GM12891 (cell line): ENCODE results near the gene TMPRSS4.

ENCODE experiments used
- DNase-seq: peaks from one replicate; pipeline ENCODE4 v3.0.0; 2011; ENCODE audit warnings: low spot score; ENCODE audit not compliant: insufficient read length
- FAIRE-seq: peaks from 2 replicates; lab custom pipeline; 2011; peaks lifted over from hg19 to GRCh38; lab: Jason Lieb, UNC
- PAX5 ChIP-seq: IDR thresholded peaks from 2 replicates; pipeline ENCODE4 v1.6.1; 2011; ENCODE audit warnings: low read length, moderate library complexity, mild to moderate bottlenecking; ENCODE audit not compliant: insufficient read depth, severe bottlenecking
- POLR2A ChIP-seq: IDR thresholded peaks from 2 replicates; pipeline ENCODE4 v1.6.1; 2011; ENCODE audit warnings: low read depth, low read length, control low read depth
- POLR2AphosphoS5 ChIP-seq: IDR thresholded peaks from 2 replicates; pipeline ENCODE4 v1.6.1; 2011; ENCODE audit warnings: low read depth, low read length, control low read depth
- POU2F2 ChIP-seq: IDR thresholded peaks from 2 replicates; pipeline ENCODE4 v1.6.1; 2011; ENCODE audit warnings: low read depth, mild to moderate bottlenecking, control low read depth, low read length, moderate library complexity
- SPI1 ChIP-seq: IDR thresholded peaks from 2 replicates; pipeline ENCODE4 v1.6.1; 2011; ENCODE audit warnings: low read depth, low read length, control low read depth
- TAF1 ChIP-seq: IDR thresholded peaks from 2 replicates; pipeline ENCODE4 v1.6.1; 2011; ENCODE audit warnings: low read depth, low read length, control low read depth

The TMPRSS4 gene

GRCh38 chr11:118102721-118103261 is 25.9 kb downstream of the TMPRSS4 start:
- DNase-seq (no peak), FAIRE-seq (no peak)
- no peak for TF ChIP-seq TAF1
- TF ChIP-seq POLR2A = no peak
- TF ChIP-seq PAX5 = no peak

DNA sequence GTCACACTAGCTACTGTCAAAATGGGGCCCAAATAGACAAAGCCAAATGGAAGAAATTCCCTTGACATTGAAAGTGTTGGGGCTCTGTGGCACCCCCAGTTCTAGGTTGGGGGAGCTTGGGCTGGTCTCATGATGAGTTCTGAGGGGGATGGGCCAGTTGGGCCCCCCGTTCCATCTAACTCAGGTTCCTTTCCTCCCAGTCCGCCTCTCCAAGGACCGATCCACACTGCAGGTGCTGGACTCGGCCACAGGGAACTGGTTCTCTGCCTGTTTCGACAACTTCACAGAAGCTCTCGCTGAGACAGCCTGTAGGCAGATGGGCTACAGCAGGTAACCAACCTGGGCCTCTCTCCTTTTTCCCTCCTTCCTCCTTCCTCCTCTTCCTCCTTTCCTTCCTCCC is 27.6 kb downstream of the TMPRSS4 start:
- TF ChIP-seq SPI1 (no peak), POU2F2 (no peak), TAF1 (no peak), PAX5 (no peak), POLR2A (no peak), POLR2AphosphoS5 (no peak)
- no peak for FAIRE-seq
- DNase-seq = no peak

DNA sequence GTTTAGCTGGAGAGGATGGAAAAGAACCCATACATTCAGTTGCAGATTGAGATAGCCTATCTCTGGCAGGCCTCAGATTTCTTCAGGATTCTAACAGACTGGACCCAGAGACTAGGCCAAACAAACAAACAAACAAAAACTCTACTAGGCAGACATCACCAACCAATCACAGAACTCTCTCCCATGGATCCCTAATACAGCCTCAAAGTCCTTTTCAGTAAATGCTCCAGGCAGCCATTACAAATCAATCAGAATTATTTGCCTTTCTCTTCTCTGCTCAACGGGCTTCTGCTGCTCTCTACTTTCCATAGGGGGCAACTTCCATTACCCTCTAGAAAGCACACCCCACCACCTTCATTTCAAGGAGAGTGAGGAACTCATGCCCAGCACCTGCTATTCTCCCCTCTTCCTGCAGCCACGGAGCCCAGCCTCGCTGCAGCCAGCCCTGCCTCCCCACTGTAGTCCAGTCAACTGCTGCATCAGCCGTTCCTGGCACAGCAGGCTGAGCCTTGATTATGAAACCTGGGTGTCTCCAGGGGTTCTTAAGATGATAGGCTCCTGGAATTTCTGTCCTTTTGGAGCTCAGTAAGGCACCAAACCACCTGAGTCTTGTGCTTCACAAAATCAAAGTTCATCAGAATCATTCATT is 28.9 kb downstream of the TMPRSS4 start:
- DNase-seq (no peak), FAIRE-seq (no peak)

DNA sequence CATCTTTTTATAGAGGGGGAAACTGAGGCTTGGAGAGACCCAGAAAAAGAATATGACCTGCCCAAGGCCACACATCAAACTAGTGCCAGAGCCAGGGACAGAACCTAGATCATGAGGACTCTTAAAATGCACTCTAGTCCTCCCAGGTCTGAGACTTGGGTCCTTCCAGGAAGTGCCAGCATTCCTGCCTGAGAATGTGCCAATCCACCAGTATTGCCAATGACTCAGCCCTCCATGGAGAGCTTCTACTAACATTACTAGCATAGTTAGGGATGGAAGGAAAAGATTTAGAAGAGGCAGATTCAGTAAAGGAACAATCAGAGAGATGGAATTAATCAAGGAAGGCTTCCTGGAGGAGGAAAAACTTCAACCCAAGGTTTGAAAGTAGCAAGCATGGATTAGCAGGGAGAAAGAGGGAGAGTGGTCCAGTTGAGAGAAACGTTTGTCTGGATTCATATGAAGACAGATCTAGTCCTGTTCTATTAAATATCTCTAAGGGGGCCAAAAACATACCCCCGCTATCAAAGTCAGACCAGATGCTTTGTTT is 30.0 kb downstream of the TMPRSS4 start:
- TF ChIP-seq TAF1 (no peak), POLR2AphosphoS5 (no peak), SPI1 (no peak), POU2F2 (no peak), PAX5 (no peak), POLR2A (no peak)
- no peak for FAIRE-seq
- DNase-seq = no peak

More for the DNA sequence above, 28.9 kb downstream of the TMPRSS4 start:
- TF ChIP-seq POLR2A = no peak
- TF ChIP-seq PAX5 = no peak
- no peak for TF ChIP-seq POLR2AphosphoS5
- TF ChIP-seq SPI1 = no peak
- TF ChIP-seq POU2F2 = no peak
- no peak for TF ChIP-seq TAF1

DNA sequence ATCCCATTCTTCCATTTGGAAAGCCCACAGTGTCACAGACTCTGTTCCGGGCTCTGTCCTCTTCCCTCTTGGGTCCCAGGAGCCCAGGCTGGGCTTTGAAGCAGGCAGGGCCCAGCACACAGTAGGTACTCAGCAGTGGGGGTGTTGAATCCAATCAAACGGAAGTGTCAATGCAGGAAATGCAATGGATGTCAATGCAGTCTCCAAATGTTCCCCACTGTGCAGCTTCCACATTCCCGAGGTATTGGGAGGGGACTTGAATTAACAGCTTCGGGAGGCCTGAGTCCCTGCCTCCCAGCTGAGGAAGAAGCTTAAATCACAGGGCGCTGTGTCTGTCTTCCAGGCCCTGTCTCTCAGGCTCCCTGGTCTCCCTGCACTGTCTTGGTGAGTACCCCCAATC is 31.6 kb downstream of the TMPRSS4 start:
- FAIRE-seq (no peak), DNase-seq (no peak)
- no peak for TF ChIP-seq PAX5
- TF ChIP-seq POU2F2 = no peak
- TF ChIP-seq POLR2A = no peak
- TF ChIP-seq TAF1 = no peak
- no peak for TF ChIP-seq SPI1
- TF ChIP-seq POLR2AphosphoS5 = no peak

DNA sequence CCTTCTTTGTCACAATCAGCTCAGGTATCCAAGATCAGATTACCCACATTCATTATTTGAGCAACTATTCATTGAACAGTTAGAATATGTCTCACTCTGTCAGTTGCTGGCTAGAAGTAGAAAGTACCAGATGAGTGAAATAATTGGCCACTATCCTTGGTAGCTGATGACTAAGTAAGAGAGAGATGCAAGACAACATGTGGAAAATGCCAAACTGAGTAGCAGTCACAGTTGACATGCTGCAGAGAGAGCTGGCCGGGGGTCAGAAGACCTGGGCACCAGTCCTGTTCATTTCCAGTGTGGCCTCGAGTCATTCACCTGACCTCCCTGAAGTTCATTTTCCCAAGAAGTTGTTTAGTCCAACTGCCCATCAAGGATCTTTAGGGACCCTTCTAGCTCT is 32.4 kb downstream of the TMPRSS4 start:
- TF ChIP-seq PAX5 (no peak), TAF1 (no peak), POU2F2 (no peak), POLR2AphosphoS5 (no peak), POLR2A (no peak)
- FAIRE-seq (no peak), DNase-seq (no peak)

DNA sequence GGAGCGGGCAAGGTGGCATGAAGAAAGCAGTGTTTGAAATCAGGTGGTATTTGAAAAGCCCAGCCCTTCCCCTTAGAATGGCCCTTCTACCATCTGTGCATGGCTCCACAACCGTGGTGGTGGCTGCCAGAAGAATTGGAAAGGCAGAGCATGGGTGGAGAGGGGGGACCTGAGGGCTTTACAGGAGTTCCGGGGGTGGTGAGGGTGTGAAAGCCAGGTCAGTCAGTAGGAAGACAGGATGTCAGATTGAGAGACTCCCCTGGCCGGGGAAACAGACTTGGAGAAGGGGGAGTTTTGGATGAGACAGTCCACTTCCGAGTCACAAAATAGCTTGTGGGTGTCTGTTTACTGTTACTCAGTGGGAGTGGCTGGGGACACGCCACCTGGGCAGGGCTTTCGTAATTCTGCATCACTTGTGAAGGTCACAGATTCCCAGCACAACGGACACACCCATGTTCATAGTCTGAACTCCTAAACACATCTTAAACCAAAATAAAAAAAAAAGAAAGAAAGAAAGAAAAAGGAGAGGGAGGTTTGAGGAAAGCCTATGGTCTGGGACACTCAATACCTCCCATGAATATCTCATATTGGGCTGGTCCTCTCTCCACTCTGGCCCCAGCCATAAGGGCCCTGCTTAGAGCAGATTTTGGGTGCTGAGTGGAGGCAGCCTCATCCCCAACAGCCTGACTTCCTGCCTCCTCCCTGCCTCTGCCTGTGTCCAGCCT is 34.3 kb downstream of the TMPRSS4 start:
- DNase-seq = no peak
- TF ChIP-seq POLR2AphosphoS5 (no peak), PAX5 (no peak), POLR2A (no peak), POU2F2 (no peak), SPI1 (no peak), TAF1 (no peak)
- no peak for FAIRE-seq

DNA sequence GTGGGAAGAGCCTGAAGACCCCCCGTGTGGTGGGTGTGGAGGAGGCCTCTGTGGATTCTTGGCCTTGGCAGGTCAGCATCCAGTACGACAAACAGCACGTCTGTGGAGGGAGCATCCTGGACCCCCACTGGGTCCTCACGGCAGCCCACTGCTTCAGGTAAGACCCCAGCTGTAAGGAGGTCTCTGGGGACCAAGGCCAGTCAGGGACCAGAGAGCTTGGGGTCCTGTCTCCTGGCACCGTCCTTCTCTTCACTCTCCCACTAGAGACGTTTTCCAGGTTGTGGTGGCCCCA is 34.8 kb downstream of the TMPRSS4 start:
- FAIRE-seq (no peak), DNase-seq (no peak)
- TF ChIP-seq TAF1 = no peak
- TF ChIP-seq PAX5 = no peak
- no peak for TF ChIP-seq POLR2AphosphoS5
- no peak for TF ChIP-seq SPI1
- TF ChIP-seq POU2F2 = no peak
- TF ChIP-seq POLR2A = no peak

GRCh38 chr11:118112711-118113430 is 36.0 kb downstream of the TMPRSS4 start:
- FAIRE-seq (no peak), DNase-seq (no peak)
- no peak for TF ChIP-seq POLR2AphosphoS5
- no peak for TF ChIP-seq POU2F2
- TF ChIP-seq TAF1 = no peak
